A549 treated with AZD2906 at 1 μM for 4 hours (cell line): ENCODE results near the gene CAPN8. TPM values are rescaled to one million over a fixed set of nuclear protein-coding genes. Genes with fewer than 3 reads are reported as not detected.

Source experiments
- total RNA-seq: library from RNA; stranded (reverse); fragments of 200-300 nt; extraction: Qiagen RNA extraction; gene quantifications from 5 replicates; pipeline ENCODE4 v1.2.3, GENCODE V29; 2022

The CAPN8 gene
- 1.00 to 1.9 TPM (median 1.3 TPM) in 5 replicates for total RNA-seq

GRCh38 chr1:223665592-223666312, at the start of gene CAPN8:
CAPN8 (minus strand) TSS chr1:223665701; CDS start chr1:223665646, 55 bp downstream.

GRCh38 chr1:223712194-223712849, 46.8 kb upstream of the CAPN8 start, which contains the start of gene CAPN2:
CAPN2 (plus strand) TSS chr1:223712539; CDS start chr1:223712641, 102 bp downstream.

Other genes with a start within 250 kb of the CAPN8 start
- gene CAPN2, start 46.8 kb upstream of the CAPN8 start, total RNA-seq: 395 to 481 TPM (median 416 TPM) in 5 replicates
- 25.3 to 38.5 TPM (median 29.4 TPM) in 5 replicates for gene TP53BP2, start 180.2 kb upstream of the CAPN8 start, total RNA-seq